ENCODE results near the gene COL23A1. TPM values are rescaled to one million over a fixed set of nuclear protein-coding genes. Genes with fewer than 3 reads are reported as not detected.

COL23A1 gene
- total and polyA plus RNA-seq, 8 donors: 0.52 to 9.5 (median 7.5) TPM

- Histone ChIP-seq H3K27me3 (no peaks in the 10 kb centered on the region), H3K9me3 (no peaks in the 10 kb centered on the region), H3K36me3 (no peaks in the 10 kb centered on the region), H3K4me1 (no peaks in the 10 kb centered on the region), H3K27ac (no peak overlapping the region), H3K4me3 (no peak overlapping the region)
- no peak for TF ChIP-seq CTCF (IDR thresholded peaks at IDR 0.05)
- intact Hi-C loops (cut with DNase I): no loop called here
- no peak for ATAC-seq
- DNase-seq: no peak
Measured at GRCh38 chr5:178341091-178341850, 248.9 kb downstream of the COL23A1 start.

GRCh38 chr5:178340637-178341036, 249.6 kb downstream of the COL23A1 start:
- Histone ChIP-seq H3K27me3 (no peaks in the 10 kb centered on the region), H3K4me3 (no peak overlapping the region), H3K27ac (no peak overlapping the region), H3K36me3 (no peaks in the 10 kb centered on the region), H3K9me3 (no peaks in the 10 kb centered on the region), H3K4me1 (no peaks in the 10 kb centered on the region)
- DNase-seq (no peak), ATAC-seq (no peak)
- no peak for TF ChIP-seq CTCF (IDR thresholded peaks at IDR 0.05)
- intact Hi-C loops (cut with DNase I): no loop called here

DNA sequence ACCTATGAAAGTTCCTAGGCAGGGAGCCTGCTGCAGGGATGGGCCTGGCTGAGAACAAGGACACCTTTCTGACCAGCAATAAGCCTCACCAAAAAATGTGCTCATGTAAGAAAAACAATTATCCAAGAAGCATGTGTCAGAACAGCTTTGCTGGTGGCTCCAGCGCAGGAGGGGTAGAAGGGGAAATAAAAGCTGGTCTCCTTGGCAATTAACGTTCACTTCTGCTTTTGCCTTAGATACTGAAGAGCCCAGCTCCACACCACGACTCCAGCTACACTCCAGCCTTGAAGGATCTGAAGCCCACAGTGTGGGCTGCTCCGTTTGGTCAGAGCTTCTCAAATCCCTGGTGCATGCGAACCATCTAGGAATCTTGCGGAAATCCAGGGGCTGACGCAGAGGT, 250.0 kb downstream of the COL23A1 start:
- no peak for DNase-seq
- intact Hi-C loops (cut with DNase I): no loop called here
- peak; percentile 33 for ATAC-seq

GRCh38 chr5:178339272-178339671, 250.9 kb downstream of the COL23A1 start:
- Histone ChIP-seq H3K4me1 (no peaks in the 10 kb centered on the region), H3K36me3 (no peaks in the 10 kb centered on the region), H3K27me3 (no peaks in the 10 kb centered on the region), H3K4me3 (no peak overlapping the region), H3K9me3 (no peaks in the 10 kb centered on the region), H3K27ac (no peak overlapping the region)
- DNase-seq (no peak), ATAC-seq (no peak)
- intact Hi-C loops (cut with DNase I): no loop called here
- TF ChIP-seq CTCF (IDR thresholded peaks at IDR 0.05): no peak

More for the DNA sequence above, 250.0 kb downstream of the COL23A1 start:
- Histone ChIP-seq H3K9me3 (no peaks in the 10 kb centered on the region), H3K4me3 (no peak overlapping the region), H3K4me1 (no peaks in the 10 kb centered on the region), H3K27ac (no peak overlapping the region), H3K27me3 (no peaks in the 10 kb centered on the region), H3K36me3 (no peaks in the 10 kb centered on the region)
- TF ChIP-seq CTCF (IDR thresholded peaks at IDR 0.05): no peak

- no peaks in the 10 kb centered on the region for H3K9me3 ChIP-seq
- no peak overlapping the region for H3K27ac ChIP-seq
- ATAC-seq (no peak), DNase-seq (no peak)
- no peaks in the 10 kb centered on the region for H3K4me1 ChIP-seq
- TF ChIP-seq CTCF (IDR thresholded peaks at IDR 0.05): no peak
- H3K27me3 ChIP-seq: no peaks in the 10 kb centered on the region
- H3K4me3 ChIP-seq: no peak overlapping the region
- no peaks in the 10 kb centered on the region for H3K36me3 ChIP-seq
- intact Hi-C loops (cut with DNase I): no loop called here
Measured at GRCh38 chr5:178338750-178339144, 251.4 kb downstream of the COL23A1 start.
